Activated T-cell treated with anti-CD3 and anti-CD28 coated beads for 1 hour (primary cell): ENCODE results near the gene TSR3.

Source experiments
- DNase-seq: peaks from one replicate; pipeline ENCODE4 v3.0.0-alpha.2; 2020; ENCODE audit warnings: low read depth

TSR3 gene

DNA sequence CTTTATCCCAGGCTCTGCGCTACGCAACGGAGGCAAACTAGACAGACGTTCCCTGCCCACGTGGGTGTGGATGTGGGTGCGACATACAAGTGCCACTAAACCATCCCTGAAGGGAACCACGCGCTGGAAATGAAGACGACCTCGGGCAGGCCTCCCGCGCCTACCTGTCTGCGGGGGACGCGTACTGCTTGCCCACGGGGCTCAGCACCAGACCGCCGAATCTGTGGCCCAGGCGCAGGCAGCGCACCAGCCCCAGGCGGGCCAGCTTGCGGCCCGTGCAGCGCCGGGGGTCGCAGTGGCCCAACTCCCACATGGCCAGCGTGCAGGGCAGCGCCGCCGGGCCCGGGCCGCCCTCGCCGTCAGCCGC, 480 bp downstream of the TSR3 start:
- no peak for DNase-seq

DNA sequence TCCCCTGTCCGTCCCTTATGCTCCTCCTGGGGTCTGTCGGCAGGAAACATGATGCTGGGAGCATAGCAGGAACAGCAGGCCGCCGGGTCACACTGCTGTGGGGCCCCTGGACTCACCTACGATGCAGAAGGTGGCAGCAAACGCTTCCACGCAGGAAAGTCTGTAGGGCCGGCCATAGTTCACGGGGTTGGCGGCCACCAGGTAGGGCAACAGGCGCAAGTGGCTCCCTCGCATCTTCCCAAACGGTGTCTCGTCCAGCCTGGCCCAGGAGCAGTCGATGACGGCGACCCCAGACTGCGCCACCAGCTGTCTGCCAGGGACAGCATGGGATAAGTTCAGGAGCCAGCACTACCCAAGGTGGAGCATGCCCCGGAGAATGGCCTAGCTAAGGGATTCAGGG, 987 bp downstream of the TSR3 start:
- DNase-seq: no peak

DNA sequence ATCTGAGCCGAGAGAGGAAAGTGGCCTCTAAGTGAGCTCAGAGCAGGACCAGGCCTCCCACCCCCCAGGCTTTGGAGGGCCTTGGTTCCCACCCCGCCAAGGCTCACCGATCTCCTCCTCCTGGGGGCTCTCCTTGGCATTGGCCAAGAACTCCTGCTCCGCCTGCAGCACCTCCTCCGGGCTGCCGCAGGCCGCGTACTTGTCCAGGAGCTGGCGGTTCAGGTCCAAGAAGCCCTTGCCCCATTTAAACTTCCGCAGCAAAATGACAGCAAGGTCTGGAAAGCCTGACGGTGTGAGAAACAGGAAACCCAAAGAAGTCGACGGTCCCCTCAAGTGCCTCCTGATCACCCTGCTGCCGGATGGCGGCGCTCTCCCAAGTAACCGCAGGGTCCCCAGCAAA, 1.7 kb downstream of the TSR3 start:
- DNase-seq: no peak

DNA sequence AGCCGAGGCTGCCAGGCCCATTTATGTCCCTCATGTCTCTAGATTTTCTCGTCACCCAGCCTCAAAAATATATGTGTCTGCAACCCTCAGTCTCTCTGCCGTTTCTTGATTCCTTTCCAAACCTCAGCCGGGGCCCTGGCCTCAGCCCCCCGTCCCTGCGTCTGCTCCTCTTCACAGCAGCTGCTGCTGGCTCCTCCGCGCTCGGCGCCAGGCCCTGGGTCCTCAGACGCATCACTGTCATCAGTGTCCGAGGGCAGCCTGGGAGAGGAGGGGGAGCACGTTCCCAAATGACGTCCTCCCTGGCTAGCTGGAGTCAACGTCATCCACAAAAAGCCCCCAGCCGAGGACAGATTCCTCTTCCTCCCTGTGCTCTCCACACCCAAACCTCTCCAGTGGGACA, 2.3 kb downstream of the TSR3 start:
- DNase-seq: no peak

DNA sequence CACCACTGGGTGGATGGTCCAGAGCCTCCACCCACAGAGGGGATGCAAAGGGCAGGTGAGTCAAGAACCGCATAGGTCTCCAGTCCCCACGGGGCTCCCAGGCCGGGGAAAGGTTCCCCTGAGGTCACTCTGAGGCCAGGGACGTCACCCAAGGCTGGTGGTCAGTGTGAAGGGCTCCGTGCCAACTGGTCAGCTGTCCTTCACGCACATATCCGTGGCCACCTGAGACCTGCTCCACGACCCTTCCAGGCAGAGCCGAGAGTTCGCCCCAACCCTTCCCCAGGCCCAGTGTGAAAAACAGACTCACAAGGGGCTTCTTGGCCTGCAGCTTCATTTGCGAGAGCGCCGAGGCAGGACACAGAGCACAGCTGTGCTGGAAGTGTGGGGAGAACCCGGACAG, 2.8 kb downstream of the TSR3 start:
- no peak for DNase-seq

DNA sequence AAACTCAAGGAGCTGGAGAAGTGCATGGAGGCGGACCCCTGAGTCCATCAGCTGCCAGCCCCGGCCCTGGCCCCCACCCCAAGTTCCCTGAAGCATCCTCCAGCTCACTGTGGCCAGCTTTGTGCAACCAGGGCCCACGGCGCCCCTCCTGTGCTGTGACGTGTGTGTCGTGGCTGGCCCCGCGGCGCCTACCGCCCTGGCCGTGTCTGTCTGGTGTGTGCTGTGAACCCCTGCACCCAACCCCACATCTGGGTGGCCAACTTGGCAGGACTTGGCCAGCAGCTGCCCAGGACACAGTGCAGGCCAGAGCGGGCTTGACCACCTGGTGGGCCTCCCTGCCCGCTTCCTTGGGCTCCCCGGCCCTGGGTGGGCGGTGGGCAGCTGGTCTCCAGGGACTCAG, 3.2 kb downstream of the TSR3 start:
- no peak for DNase-seq

DNA sequence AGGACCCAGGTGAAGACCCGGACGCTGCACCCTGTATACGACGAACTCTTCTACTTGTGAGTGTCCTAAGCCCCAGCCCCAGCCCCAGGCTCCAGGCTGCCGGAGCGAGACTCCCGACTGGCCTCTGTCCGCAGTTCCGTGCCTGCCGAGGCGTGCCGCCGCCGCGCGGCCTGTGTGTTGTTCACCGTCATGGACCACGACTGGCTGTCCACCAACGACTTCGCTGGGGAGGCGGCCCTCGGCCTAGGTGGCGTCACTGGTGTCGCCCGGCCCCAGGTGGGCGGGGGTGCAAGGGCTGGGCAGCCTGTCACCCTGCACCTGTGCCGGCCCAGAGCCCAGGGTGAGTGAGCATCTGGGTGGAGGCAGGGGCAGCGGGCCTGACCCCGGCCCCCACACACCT, 3.7 kb downstream of the TSR3 start:
- no peak for DNase-seq

DNA sequence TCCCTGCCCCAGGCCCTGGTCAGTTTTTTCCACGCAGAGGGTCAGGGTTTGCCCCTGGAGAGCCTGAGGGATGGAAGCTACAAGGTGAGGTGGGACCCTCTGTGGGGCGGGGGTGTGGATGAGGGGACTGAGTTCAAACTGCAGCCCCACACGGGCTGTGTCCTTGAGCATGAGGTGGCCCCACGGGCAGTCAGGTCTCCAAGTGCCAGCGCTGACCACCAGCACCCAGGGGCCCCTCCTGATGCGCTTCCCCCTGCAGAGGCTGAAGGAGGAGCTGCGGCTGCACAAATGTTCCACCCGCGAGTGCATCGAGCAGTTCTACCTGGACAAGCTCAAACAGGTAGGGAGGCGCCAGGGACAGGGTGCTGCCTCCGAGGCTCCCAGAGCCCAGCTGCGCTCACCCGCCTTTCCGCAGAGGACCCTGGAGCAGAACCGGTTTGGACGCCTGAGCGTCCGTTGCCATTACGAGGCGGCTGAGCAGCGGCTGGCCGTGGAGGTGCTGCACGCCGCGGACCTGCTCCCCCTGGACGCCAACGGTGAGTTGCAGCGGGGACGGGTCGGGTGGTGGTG, 4.3 kb downstream of the TSR3 start:
- no peak for DNase-seq

DNA sequence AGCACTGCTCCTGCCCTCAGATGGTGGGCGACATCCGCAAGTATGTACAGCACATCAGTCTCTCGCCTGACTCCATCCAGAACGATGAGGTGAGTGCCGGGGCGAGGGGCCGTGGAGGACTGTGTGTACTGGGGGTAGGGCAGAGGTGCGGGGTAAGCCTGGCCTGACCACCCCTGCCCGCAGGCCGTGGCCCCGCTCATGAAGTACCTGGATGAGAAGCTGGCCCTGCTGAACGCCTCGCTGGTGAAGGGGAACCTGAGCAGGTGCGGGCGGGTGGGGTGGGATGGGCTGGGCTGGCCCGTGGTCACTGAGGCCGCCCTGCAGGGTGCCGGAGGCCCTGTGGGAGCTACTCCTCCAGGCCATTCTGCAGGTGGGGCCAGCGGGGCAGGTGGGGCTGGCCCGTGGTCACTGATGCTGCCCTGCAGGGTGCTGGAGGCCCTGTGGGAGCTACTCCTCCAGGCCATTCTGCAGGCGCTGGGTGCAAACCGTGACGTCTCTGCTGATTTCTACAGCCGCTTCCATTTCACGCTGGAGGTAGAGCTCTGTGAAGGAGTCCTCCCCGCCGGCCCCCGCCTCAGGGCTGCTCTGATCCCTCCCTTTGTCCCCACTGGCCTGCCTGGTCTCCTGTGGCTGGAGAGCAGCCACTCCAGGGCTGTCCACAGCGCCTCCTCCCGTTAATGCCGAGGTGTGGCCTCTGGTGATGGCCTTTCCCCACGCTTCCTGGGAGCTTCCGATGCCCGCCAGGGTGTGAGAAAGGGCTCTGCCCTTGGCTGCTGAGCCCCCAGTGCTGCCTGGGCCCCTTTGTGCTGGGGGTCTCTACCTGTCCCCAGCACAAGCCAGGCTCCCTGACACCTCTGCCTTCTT, 5.0 kb downstream of the TSR3 start:
- DNase-seq: no peak

DNA sequence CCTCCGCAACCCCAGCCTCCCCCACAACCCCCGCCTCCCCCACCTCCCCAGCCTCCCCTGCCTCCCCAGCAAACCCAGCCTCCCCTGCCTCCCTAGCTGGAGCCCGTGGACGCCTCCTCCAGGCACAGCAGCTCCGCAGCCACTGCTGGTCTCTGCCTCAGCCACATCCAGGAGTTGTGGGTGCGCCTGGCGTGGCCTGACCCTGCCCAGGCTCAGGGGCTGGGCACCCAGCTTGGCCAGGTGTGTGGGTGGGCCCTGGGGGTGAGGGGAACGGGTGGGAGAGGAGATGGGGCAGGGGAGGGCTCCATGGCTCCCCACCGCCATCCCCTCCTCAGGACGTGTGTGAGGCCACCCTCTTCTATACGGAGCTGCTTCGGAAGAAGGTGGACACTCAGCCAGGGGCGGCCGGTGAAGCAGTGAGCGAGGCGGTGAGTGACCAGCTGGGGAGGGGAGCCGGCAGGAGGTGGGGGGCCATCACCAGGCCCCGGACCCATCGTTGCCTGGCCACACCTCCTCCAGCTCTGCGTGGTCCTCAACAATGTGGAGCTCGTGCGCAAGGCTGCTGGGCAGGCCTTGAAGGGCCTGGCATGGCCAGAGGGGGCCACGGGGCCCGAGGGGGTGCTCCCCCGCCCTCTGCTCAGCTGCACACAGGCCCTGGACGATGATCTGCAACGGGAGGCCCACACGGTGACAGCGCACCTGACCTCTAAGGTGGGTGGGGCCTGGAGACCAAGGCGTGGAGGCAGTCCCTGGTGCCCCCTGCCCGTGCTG, 5.8 kb downstream of the TSR3 start:
- no peak for DNase-seq

DNA sequence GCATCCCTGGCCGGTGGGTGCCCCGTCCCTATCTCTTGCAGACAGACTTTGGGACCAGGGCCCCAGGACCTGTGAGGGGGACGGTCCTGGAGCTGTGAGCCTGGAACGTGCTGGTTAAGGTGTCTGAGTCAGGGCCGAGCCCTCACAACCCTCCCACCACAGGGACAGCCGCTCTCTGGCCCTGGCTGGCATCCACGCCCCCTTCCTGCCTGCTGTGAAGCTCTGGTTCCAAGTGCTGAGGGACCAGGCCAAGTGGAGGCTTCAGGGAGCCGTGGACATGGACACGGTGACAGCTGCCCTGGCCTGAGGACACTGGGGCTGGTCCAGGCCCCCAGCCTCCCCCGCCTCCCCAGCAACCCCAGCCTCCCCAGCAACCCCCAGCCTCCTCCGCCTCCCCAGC, 6.6 kb downstream of the TSR3 start:
- DNase-seq: no peak

DNA sequence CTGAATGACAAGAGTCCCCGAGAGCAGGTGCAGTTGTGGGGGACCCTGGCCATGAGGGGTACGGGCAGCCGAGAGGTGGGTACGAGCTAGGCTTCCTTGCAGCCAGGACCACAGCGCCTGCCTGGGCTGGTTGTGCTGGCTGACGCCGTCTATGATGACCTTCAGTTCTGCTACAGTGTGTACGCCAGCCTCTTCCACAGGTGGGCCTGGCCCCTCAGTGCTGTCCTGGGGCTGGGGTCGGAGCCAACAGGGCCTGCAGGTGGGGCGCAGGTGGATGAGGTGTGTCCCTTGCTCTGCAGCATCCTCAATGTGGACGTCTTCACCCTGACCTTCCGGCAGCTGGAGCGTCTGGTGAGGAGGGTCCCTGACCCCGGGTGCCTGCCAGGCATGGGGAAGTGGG, 7.2 kb downstream of the TSR3 start:
- no peak for DNase-seq

DNA sequence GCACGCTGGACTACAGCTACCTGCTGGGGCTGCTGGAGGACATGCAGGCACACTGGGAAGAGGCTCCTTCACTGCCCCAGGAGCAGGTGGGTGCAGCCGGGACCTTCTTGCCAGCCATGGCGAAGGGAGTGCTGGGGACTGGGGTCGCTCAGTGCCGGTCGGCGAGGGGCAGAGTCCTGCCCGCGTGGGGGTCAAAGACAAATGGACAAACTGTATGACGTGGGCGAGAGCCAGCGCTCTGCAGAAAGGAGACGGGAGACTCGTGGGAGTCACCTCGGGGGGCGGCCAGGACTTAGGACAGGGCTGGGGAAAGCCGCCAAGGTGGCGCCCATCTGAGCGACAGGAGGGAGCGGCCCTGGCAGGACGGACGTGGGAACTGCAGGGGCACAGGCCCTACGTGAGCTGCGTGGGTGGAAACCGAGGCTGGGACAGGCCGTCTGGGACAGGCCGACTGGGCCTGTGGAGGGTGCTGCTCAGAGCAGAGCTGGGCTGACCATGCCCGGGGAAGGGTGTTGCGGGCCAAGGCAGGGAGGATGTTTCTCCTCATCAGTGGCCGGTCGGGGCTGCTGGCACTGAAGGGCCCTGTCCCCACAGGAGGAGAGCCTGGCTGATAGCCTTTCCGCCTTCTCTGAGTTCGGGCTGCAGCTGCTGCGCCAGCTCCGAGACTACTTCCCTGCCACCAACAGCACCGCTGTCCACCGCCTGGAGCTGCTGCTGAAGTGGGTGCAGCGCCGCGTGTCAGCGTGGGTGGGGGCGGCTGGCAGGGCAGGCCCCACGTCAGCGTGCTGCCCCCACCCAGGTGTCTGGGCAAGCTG, 8.0 kb downstream of the TSR3 start:
- no peak for DNase-seq

DNA sequence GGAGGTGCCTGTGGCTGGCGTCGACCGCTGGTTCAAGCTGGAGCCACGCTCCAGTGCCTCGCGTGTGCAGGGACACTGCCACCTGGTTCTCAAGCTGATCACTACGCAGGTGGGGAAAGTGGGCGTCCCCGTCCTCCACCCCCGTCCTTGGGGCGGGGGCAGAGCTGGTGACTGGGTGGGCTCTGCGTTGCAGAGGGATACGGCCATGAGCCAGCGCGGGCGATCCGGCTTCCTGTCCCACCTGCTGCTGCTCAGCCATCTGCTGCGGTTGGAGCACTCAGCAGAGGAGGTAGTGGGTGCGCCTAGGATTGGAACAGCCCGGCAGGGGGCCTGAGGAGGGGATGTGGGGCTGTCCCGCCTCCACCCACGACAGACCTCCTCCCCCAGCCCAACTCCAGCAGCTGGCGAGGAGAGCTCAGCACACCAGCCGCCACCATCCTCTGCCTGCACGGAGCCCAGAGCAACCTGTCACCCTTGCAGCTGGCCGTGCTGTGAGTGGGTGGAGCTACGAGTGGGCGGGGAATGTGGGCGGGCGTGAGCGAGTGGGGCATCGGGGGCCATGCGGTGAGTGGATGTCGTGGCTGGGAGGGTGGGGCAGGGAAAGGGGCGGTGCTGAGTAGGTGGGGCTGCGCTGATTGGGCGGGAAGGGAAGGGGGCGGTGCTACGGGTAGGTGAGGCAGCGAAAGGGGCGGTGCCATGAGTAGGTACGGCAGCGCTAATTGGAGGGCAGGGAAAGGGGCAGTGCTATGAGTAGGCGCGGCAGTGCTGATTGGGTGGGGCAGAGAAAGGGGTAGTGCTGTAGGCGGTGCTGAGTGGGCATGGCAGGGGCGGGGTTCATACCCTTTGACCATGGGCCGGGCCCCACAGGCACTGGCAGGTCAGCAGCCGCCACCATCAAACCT, 8.9 kb downstream of the TSR3 start:
- peak; percentile 94 for DNase-seq

DNA sequence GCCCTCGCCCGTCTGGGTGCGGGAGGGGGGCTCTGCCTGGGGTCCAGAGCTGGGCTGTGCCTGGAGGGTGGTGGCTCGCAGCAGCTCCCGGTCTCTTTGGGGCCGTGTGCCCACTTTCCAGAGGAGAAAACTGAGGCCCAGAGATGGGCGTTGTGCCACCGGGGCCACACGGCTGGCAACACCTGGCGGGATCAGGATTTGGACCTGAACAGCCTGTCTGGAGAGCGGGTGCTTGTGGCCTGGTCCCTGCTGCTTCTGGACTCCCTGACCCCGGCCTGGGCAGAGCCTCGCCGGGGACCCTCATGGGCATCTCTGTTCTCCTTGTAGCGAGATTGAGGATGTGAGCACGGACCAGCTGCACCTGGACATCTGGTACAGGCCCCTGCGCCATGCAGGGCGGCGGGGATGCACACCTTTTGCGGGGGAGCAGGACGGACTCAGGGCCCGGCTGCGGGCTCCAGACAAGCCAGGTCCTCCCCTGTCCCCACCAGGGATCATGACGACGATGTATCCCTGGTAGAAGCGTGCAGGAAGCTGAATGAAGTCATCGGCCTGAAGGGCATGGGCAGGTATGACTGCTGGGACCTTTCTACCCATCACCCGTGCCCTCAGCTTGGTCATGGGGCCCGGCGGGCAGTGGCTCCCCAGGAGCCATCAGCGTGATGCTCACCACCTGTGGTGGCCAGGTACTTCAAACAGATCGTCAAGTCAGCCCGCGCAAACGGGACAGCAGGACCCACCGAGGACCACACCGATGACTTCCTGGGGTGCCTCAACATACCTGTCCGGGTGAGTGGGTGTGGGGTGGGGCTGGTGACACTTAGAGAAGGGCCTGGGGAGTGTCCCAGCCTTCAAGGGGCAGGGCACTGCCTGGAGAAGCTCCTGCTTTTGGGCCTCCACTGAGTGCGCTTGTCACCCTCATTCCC, 9.9 kb downstream of the TSR3 start:
- DNase-seq: no peak

DNA sequence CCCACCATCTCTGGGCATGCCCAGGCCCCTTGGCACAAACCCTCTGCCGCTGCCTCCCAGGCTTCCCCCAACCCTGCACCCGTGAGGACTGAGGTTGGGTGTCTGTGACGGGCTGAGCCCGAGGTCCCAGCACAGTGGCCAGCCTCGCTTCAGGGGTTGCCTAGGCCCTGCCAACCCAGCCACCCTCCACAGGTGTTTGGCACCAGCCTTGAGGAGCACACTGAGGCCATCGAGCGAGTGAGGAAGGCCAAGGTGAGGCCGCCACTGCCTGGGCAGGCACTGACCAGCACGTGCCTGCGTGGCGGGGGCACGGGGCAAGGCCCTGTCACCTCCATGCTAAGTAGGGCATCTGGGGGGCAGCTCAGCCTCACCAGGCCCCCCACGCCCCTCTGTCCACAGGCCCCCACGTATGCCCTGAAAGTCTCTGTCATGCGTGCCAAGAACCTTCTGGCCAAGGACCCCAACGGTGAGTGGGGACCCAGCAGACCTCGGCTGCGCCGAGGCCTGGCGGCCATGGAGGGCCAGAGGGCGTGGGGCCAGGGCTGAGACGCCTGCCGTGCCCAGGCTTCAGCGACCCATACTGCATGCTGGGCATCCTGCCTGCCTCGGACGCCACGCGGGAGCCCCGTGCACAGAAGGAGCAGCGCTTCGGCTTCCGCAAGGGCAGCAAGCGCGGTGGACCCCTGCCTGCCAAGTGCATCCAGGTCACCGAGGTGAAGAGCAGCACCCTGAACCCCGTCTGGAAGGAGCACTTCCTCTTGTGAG, 10.8 kb downstream of the TSR3 start:
- DNase-seq: no peak

DNA sequence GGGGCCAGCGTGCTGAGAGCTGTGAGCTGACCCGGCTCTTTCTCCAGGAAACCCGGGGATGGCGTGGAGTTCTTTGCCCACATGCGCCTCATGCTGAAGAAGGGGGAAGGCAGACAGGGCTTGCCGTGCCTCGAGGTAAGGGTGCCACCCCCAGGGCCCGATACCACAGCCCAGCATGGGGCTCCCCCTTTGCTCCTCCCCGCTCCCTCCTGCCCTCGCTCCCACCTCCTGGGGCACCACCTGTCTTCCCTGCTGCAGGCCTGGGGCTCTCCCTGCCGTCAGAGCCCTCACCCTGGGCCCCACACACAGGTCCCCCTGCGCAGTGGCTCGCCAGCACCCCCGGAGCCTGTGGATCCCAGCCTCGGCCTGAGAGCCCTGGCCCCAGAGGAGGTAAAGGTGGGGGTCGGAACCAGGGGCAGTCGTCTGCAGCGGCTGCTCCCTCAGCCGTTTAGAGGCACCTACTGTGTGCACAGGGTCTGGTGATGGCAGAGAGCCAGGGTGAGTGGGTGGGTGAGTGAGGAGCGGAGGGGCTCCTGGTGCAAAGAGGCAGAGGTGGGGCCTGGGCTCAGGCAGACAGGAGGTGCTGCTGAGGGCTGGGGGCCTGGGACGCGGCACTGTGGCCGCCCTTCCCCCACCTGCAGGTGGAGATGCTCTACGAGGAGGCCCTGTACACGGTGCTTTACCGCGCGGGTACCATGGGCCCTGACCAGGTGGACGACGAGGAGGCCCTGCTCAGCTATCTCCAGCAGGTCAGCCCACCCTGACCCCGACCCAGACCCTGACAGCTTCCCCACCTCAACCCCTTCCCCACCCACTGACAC, 12.6 kb downstream of the TSR3 start:
- DNase-seq: no peak

DNA sequence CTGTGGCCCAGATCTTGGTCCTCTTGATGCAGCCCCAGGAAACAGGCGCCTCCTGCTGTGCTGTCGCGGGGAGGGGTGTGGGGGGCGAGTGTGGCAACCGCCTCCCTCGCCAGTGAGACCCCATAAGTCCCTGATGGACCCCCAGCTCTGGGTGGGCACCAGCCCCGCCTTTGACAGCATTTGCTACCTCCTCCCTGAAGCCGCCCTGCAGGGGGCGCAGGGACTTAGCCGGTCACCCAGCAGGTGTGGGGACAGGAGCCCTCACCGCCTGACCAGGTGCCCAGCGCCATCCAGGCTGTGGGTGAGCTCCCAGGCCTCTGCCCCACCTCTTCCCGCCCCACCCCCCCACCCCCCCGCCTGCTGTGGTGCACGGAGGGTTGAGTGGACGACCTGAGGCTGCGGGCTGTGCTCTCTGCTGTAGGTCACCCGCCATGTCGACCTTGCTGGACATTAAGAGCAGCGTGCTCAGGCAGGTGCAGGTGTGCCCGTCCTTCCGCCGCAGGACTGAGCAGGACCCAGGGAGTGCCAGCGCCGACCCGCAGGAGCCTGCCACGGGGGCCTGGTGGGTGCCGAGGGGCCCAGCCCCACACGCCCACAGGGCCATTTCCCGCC, 13.5 kb downstream of the TSR3 start:
- DNase-seq: no peak
